ENCODE data around the gene MT1E. TPM values are rescaled to one million over a fixed set of nuclear protein-coding genes. Genes with fewer than 3 reads are reported as not detected.
A peak's percentile ranks its signal among the peaks of the same experiment; 100 is the strongest.

MT1E gene
- total and polyA plus RNA-seq, 2 of the 13 experiments (the other 11 are each of a cell fraction or from before 2014, with no cell fraction given): 110 to 1,072 TPM

DNA sequence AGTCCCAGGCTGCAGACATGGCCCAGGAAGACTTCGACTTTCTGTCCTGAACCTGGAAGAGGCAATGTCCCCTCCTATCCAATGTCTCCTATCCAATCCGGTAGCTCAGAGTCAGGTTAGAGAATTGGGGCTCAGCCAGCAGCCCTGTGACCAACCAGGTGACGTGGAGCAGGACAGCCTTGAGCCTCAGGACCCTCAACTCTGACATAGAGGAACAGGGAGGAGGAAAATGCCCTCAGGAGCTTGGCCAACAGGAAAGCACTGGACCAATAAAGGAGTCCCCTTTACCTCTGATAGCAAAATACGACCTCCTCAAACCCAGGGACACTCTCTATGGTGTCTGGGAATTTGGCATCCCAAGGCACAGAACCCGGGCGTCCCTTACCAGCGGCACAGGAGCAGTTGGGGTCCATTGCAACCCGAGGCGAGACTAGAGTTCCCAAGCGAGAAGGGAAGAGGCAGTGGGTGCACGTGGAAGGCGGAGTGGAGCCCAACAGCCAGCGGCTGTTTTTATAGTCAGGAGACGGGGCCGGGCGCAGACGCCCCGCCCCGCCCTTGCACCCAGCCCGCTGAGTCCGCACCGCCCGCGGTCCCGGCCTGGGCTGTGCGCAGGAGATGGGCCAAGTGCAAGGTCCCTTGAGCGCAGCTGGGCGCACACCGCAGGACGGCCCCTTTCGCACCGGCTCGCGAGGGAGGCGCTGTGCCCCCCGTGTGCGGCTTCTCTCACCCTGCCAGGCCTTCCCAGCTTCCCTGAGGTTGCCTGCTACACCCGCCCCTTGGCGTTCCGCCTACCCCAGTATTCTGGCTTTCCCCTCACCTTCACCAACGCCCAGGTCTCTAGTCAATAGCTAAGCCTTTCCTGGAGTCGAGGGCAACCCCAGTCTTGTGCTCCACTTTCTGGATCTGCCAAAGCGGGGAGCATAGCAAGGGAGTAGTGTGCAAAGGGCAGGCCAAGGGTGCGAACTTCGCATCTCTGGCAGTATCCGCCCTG lies 42.3 kb downstream of the MT1E start, which contains the start of gene MT1G (continued):
- TF ChIP-seq, protein P1, sequence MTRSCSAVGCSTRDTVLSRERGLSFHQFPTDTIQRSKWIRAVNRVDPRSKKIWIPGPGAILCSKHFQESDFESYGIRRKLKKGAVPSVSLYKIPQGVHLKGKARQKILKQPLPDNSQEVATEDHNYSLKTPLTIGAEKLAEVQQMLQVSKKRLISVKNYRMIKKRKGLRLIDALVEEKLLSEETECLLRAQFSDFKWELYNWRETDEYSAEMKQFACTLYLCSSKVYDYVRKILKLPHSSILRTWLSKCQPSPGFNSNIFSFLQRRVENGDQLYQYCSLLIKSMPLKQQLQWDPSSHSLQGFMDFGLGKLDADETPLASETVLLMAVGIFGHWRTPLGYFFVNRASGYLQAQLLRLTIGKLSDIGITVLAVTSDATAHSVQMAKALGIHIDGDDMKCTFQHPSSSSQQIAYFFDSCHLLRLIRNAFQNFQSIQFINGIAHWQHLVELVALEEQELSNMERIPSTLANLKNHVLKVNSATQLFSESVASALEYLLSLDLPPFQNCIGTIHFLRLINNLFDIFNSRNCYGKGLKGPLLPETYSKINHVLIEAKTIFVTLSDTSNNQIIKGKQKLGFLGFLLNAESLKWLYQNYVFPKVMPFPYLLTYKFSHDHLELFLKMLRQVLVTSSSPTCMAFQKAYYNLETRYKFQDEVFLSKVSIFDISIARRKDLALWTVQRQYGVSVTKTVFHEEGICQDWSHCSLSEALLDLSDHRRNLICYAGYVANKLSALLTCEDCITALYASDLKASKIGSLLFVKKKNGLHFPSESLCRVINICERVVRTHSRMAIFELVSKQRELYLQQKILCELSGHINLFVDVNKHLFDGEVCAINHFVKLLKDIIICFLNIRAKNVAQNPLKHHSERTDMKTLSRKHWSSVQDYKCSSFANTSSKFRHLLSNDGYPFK (CRISPR knock-in tag; IDR thresholded peaks at IDR 0.05; ENCODE audit: borderline replicate concordance): peak; percentile 35; the same call in 1 of the 2 replicates
- TF ChIP-seq ZBTB42 (CRISPR knock-in tag; IDR thresholded peaks at IDR 0.05): no peak
- peak; percentile 71 for TF ChIP-seq MEIS1 (CRISPR knock-in tag; IDR thresholded peaks at IDR 0.05; ENCODE audit: borderline replicate concordance)
- TF ChIP-seq ZNF430 (CRISPR knock-in tag; IDR thresholded peaks at IDR 0.05): no peak
- TF ChIP-seq MLLT10 (CRISPR knock-in tag; IDR thresholded peaks at IDR 0.05): no peak
- TF ChIP-seq ZFP36 (IDR thresholded peaks at IDR 0.05; ENCODE audit: borderline replicate concordance, low read depth, low read length, partially characterized antibody): no peak
- TF ChIP-seq ZNF652 (CRISPR knock-in tag; IDR thresholded peaks at IDR 0.05; ENCODE audit: borderline replicate concordance, low read depth): no peak
- no peak for TF ChIP-seq PRDM10 (CRISPR knock-in tag; IDR thresholded peaks at IDR 0.05; ENCODE audit: low read depth)
- TF ChIP-seq GPN1 (CRISPR knock-in tag; IDR thresholded peaks at IDR 0.05; ENCODE audit: borderline replicate concordance): no peak
- TF ChIP-seq HNF1A (IDR thresholded peaks at IDR 0.05; ENCODE audit: low read depth): no peak
- TF ChIP-seq HNF1A (CRISPR knock-in tag; IDR thresholded peaks at IDR 0.05; ENCODE audit: borderline replicate concordance): peak; percentile 54; the same call in 1 of the 2 replicates
- TF ChIP-seq ZNF205 (CRISPR knock-in tag; IDR thresholded peaks at IDR 0.05): no peak
- TF ChIP-seq ZNF615 (CRISPR knock-in tag; IDR thresholded peaks at IDR 0.05; ENCODE audit: borderline replicate concordance): no peak

Data from HepG2 (cell line).